Keratinocyte (primary cell): ENCODE measurements around the gene SAFB.

Experiments used
- CTCF ChIP-seq, 3 experiments: IDR thresholded peaks in 1 of 3; conservative IDR thresholded peaks in 1 of 3; optimal IDR thresholded peaks in 1 of 3; 2 replicates in 2 of 3; 3 replicates in 1 of 3; pipeline versions ENCODE3 to v1.5.1; 2011; ENCODE audit warnings: low read length in 3 of 3, mild to moderate bottlenecking in 3 of 3, moderate library complexity in 2 of 3, control low read depth in 1 of 3, inconsistent platforms in 1 of 3; ENCODE audit not compliant: insufficient read depth in 2 of 3; ENCODE audit errors: extremely low read depth in 1 of 3
- EZH2 ChIP-seq: IDR thresholded peaks from one replicate; pipeline ENCODE4 v1.6.1; 2012; ENCODE audit warnings: inconsistent platforms, mild to moderate bottlenecking, low read length, moderate library complexity

GRCh38 chr19:5623397-5624017 lies 624 bp downstream of the SAFB start:
- TF ChIP-seq EZH2 (no peak), CTCF (optimal IDR thresholded peaks at IDR 0.05 in 1 of 3, IDR thresholded peaks at IDR 0.05 in 1 of 3, conservative IDR thresholded peaks at IDR 0.05 in 1 of 3; ENCODE audit: extremely low read depth in 1 of 3, insufficient read depth in 2 of 3, low read length in 3 of 3) (no peak)
